H9 (cell line): Measurements from ENCODE around the gene KCNK13. TPM values are rescaled to one million over a fixed set of nuclear protein-coding genes. Genes with fewer than 3 reads are reported as not detected.

Experiments
- total RNA-seq: library from RNA; stranded (reverse); gene quantifications from 2 replicates; pipeline ENCODE4 v1.2.1, GENCODE V29; 2021

Gene KCNK13
- total RNA-seq, 1 experiment from 2014 or later = 0.39 TPM

Other genes with a start within 250 kb of the KCNK13 start
- gene EFCAB11, start 107.3 kb upstream of the KCNK13 start, total RNA-seq = 17.4 TPM in 2 replicates
- 51.2 and 53.4 TPM in 2 replicates for gene TDP1, start 106.1 kb upstream of the KCNK13 start, total RNA-seq
- 97.3 and 113 TPM in 2 replicates for gene PSMC1, start 194.6 kb downstream of the KCNK13 start, total RNA-seq